Endothelial cell of umbilical vein (primary cell): ENCODE data around the gene HSH2D. TPM values are rescaled to one million over a fixed set of nuclear protein-coding genes. Genes with fewer than 3 reads are reported as not detected.

Source experiments
- BruUV-seq: library from RNA; stranded (reverse); fragments of 400-500 nt; replicated peaks from 2 replicates; lab custom pipeline; 2021; lab: Mats Ljungman, UMichigan
- CTCF ChIA-PET: fragments of 300-600, 350-600 bp; sonication (Branson Sonifier 250); formaldehyde crosslinking; loops from one replicate; lab custom pipeline; 2021; ENCODE audit warnings: antibody characterized with exemption, inconsistent platforms; lab: Charles Lee
- POLR2A ChIA-PET: fragments of 300-600, 350-600 bp; sonication (Branson Sonifier 250); formaldehyde crosslinking; loops from one replicate; lab custom pipeline; 2021; ENCODE audit warnings: antibody characterized with exemption, inconsistent platforms; lab: Charles Lee
- DNase-seq: peaks from one replicate; pipeline ENCODE4 v3.0.0-alpha.2; 2011; ENCODE audit warnings: low read depth, low spot score
- FAIRE-seq: peaks from 2 replicates; lab custom pipeline; 2011; peaks lifted over from hg19 to GRCh38; lab: Jason Lieb, UNC
- H2AFZ ChIP-seq: 2 replicates; pipeline ENCODE4 v1.6.0; 2012; ENCODE audit warnings: low read depth, low read length, control low read depth, inconsistent platforms
- H3K27ac ChIP-seq: 2 replicates; pipeline ENCODE4 v1.5.1; 2011; ENCODE audit warnings: low read depth, mild to moderate bottlenecking, control low read depth, low read length, moderate library complexity; ENCODE audit not compliant: insufficient read depth
- H3K27me3 ChIP-seq, 2 experiments: 2 replicates each; pipeline versions ENCODE4 v1.6.0 to v1.6.1; 2011; ENCODE audit warnings: low read length in 2 of 2, mixed read lengths in 1 of 2; ENCODE audit not compliant: control insufficient read depth in 2 of 2, insufficient read depth in 2 of 2
- H3K36me3 ChIP-seq, 2 experiments: 2 replicates in 1 of 2; 3 replicates in 1 of 2; pipeline ENCODE4 v1.5.1; 2011; ENCODE audit warnings: low read length in 2 of 2, mild to moderate bottlenecking in 1 of 2, moderate library complexity in 1 of 2; ENCODE audit not compliant: control insufficient read depth in 2 of 2, insufficient read depth in 2 of 2; ENCODE audit errors: extremely low read depth in 1 of 2
- H3K4me1 ChIP-seq: 3 replicates; pipeline ENCODE4 v1.5.1; 2011; ENCODE audit warnings: mild to moderate bottlenecking, low read length; ENCODE audit not compliant: control insufficient read depth, insufficient read depth; ENCODE audit errors: extremely low read depth
- H3K4me2 ChIP-seq: 2 replicates; pipeline ENCODE4 v1.6.1; 2011; ENCODE audit warnings: low read length, control low read depth, mixed read lengths; ENCODE audit not compliant: insufficient read depth
- H3K4me3 ChIP-seq, 3 experiments: fragments of 200-600 bp in 1 of 3; sonication (generic), shearing (Covaris generic) in 1 of 3; replicated peaks in 1 of 3; 2 replicates each; pipeline ENCODE4 v1.5.1; 2011 to 2016; ENCODE audit warnings: control low read depth in 3 of 3, low read length in 3 of 3, mild to moderate bottlenecking in 2 of 3, inconsistent platforms in 1 of 3, low read depth in 1 of 3, moderate library complexity in 1 of 3; ENCODE audit not compliant: insufficient read depth in 1 of 3
- H3K79me2 ChIP-seq: 2 replicates; pipeline ENCODE4 v1.6.0; 2012; ENCODE audit warnings: low read length, inconsistent platforms; ENCODE audit not compliant: control insufficient read depth, insufficient read depth
- H3K9ac ChIP-seq: replicated peaks from 2 replicates; pipeline ENCODE3; 2011; ENCODE audit warnings: low read length, control low read depth; ENCODE audit not compliant: insufficient read depth; ENCODE audit errors: extremely low read depth
- H3K9me1 ChIP-seq: replicated peaks from 3 replicates; pipeline ENCODE4 v1.6.0; 2011; ENCODE audit warnings: mild to moderate bottlenecking, low read length; ENCODE audit not compliant: control insufficient read depth, insufficient read depth; ENCODE audit errors: extremely low read depth
- H3K9me3 ChIP-seq: replicated peaks from 2 replicates; pipeline ENCODE4 v1.5.1; 2012; ENCODE audit warnings: low read length, inconsistent platforms; ENCODE audit not compliant: control insufficient read depth, insufficient read depth
- H4K20me1 ChIP-seq: replicated peaks from 2 replicates; pipeline ENCODE3; 2011; ENCODE audit warnings: mild to moderate bottlenecking, low read length; ENCODE audit not compliant: control insufficient read depth, insufficient read depth; ENCODE audit errors: extremely low read depth
- EZH2 ChIP-seq: IDR thresholded peaks from 2 replicates; pipeline ENCODE4 v1.6.1; 2012; ENCODE audit warnings: borderline replicate concordance, low read depth, mild to moderate bottlenecking, moderate library complexity, low read length, inconsistent platforms; ENCODE audit not compliant: severe bottlenecking
- FOS ChIP-seq: IDR thresholded peaks from 2 replicates; pipeline ENCODE4 v1.6.1; 2011; ENCODE audit warnings: mild to moderate bottlenecking, low read length, moderate library complexity, borderline replicate concordance; ENCODE audit not compliant: insufficient read depth
- GATA2 ChIP-seq: IDR thresholded peaks from 2 replicates; pipeline ENCODE4 v1.7.0; 2011; ENCODE audit warnings: low read depth, mild to moderate bottlenecking, moderate library complexity, mixed read lengths, low read length; ENCODE audit not compliant: insufficient read length, insufficient read depth
- JUN ChIP-seq: IDR thresholded peaks from 2 replicates; pipeline ENCODE4 v1.6.1; 2011; ENCODE audit warnings: borderline replicate concordance, low read depth; ENCODE audit not compliant: insufficient read length, insufficient read depth
- MYC ChIP-seq: IDR thresholded peaks from one replicate; pipeline ENCODE4 v1.6.1; 2011; ENCODE audit warnings: mild to moderate bottlenecking, low read depth, low read length
- POLR2A ChIP-seq: IDR thresholded peaks from 2 replicates; pipeline ENCODE4 v1.6.1; 2012; ENCODE audit warnings: low read depth, mild to moderate bottlenecking, control low read depth, low read length
- POLR2AphosphoS5 ChIP-seq: IDR thresholded peaks from 2 replicates; pipeline ENCODE4 v1.6.1; 2012; ENCODE audit warnings: low read depth, mild to moderate bottlenecking, control low read depth, low read length, moderate library complexity; ENCODE audit not compliant: insufficient read depth
- dilution Hi-C: fragments of 300-500 bp; cut with MboI; formaldehyde crosslinking; loops from one replicate; pipeline ENCODE4 v1.15.0; 2019; ENCODE audit warnings: low sequenced_read_pairs; ENCODE audit not compliant: extremely low pct_ligation_motif_present
- intact Hi-C: fragments of 100-400 bp; cut with micrococcal nuclease; formaldehyde crosslinking; loops from one replicate; pipeline ENCODE4 v1.10.0; 2022
- polyA plus RNA-seq, 4 experiments: library from polyadenylated mRNA; depleted of rRNA in 3 of 4; stranded (reverse) in 3 of 4; unstranded in 1 of 4; fragments of >200 nt; gene quantifications; 2 replicates each; pipeline versions ENCODE4 v1.2.1 to v1.2.3, GENCODE V29; 2011 to 2012; ENCODE audit warnings: missing spikeins in 1 of 4
- total RNA-seq: library from RNA; stranded (reverse); gene quantifications from 2 replicates; pipeline ENCODE4 v1.2.3, GENCODE V29; 2021
- TF ChIP-seq, protein P1 (sequence below), 2 donors: IDR thresholded peaks; 1 replicate in 1 of 2; 2 replicates in 1 of 2; pipeline ENCODE4 v1.5.1; 2011; ENCODE audit warnings: low read length in 2 of 2, mild to moderate bottlenecking in 2 of 2, moderate library complexity in 2 of 2, control low read depth in 1 of 2, inconsistent platforms in 1 of 2, low read depth in 1 of 2; ENCODE audit not compliant: insufficient read depth in 1 of 2; ENCODE audit errors: extremely low read depth in 1 of 2
- TF ChIP-seq, protein P2 (sequence below): IDR thresholded peaks from 2 replicates; pipeline ENCODE4 v1.6.1; 2011; ENCODE audit not compliant: insufficient read depth, insufficient read length

HSH2D gene
- total and polyA plus RNA-seq, 2 donors (not counting 3 experiments of a cell fraction or from before 2014, with no cell fraction given): not detected

DNA sequence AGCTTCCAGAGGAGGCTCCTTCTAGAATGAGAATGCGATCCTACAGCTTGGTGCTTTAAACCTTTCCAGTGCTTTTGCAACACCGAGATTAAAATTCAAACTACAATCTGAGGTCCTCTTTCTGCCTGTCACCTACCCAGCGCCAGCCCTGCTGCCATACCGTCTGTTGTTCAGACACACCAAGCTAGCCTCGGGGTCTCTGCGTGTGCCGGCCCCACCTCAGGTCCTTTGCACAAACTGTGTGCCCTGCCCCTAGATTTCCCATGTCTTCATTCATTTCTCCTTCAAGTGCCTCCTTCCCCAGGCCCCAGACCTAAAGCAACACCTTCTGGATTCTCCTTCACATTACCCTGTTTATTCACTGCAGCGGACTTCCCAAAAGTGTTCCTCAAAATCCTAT, 11.1 kb downstream of the HSH2D start:
- Histone ChIP-seq H3K4me1 (no peaks in the 10 kb centered on the region), H3K9me3 (no peaks in the 10 kb centered on the region), H3K27ac (no peak overlapping the region), H2AFZ (no peak overlapping the region), H4K20me1 (no peaks in the 10 kb centered on the region), H3K36me3 (no peaks in the 10 kb centered on the region), H3K27me3 (no peaks in the 10 kb centered on the region), H3K9me1 (no peaks in the 10 kb centered on the region), H3K4me2 (no peak overlapping the region), H3K79me2 (no peaks in the 10 kb centered on the region), H3K4me3 (no peak overlapping the region), H3K9ac (no peak overlapping the region)
- ChIA-PET POLR2A (no interaction called here), CTCF (no interaction called here)
- intact Hi-C loops (no loop called here), dilution Hi-C loops (no loop called here)
- no peak for TF ChIP-seq FOS
- TF ChIP-seq POLR2AphosphoS5: no peak
- TF ChIP-seq, protein P1, sequence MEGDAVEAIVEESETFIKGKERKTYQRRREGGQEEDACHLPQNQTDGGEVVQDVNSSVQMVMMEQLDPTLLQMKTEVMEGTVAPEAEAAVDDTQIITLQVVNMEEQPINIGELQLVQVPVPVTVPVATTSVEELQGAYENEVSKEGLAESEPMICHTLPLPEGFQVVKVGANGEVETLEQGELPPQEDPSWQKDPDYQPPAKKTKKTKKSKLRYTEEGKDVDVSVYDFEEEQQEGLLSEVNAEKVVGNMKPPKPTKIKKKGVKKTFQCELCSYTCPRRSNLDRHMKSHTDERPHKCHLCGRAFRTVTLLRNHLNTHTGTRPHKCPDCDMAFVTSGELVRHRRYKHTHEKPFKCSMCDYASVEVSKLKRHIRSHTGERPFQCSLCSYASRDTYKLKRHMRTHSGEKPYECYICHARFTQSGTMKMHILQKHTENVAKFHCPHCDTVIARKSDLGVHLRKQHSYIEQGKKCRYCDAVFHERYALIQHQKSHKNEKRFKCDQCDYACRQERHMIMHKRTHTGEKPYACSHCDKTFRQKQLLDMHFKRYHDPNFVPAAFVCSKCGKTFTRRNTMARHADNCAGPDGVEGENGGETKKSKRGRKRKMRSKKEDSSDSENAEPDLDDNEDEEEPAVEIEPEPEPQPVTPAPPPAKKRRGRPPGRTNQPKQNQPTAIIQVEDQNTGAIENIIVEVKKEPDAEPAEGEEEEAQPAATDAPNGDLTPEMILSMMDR (IDR thresholded peaks at IDR 0.05; ENCODE audit: extremely low read depth in 1 of 2, insufficient read depth in 1 of 2, low read depth in 1 of 2, low read length in 2 of 2): no peak
- no peak for TF ChIP-seq POLR2A
- TF ChIP-seq MYC: no peak
- TF ChIP-seq, protein P2, sequence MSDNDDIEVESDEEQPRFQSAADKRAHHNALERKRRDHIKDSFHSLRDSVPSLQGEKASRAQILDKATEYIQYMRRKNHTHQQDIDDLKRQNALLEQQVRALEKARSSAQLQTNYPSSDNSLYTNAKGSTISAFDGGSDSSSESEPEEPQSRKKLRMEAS: no peak
- no peak for TF ChIP-seq EZH2
- TF ChIP-seq GATA2: no peak
- no peak for TF ChIP-seq JUN
- BruUV-seq: no TSS peak
- DNase-seq (no peak), FAIRE-seq (no peak)
